ENCODE results near the gene CACNA1A.

Gene CACNA1A

GRCh38 chr19:13309864-13310263 is 196.4 kb downstream of the CACNA1A start:
- no peak overlapping the region for H3K27ac ChIP-seq
- TF ChIP-seq CTCF (conservative IDR thresholded peaks at IDR 0.05) (no peak), ZFX (IDR thresholded peaks at IDR 0.05) (no peak)

DNA sequence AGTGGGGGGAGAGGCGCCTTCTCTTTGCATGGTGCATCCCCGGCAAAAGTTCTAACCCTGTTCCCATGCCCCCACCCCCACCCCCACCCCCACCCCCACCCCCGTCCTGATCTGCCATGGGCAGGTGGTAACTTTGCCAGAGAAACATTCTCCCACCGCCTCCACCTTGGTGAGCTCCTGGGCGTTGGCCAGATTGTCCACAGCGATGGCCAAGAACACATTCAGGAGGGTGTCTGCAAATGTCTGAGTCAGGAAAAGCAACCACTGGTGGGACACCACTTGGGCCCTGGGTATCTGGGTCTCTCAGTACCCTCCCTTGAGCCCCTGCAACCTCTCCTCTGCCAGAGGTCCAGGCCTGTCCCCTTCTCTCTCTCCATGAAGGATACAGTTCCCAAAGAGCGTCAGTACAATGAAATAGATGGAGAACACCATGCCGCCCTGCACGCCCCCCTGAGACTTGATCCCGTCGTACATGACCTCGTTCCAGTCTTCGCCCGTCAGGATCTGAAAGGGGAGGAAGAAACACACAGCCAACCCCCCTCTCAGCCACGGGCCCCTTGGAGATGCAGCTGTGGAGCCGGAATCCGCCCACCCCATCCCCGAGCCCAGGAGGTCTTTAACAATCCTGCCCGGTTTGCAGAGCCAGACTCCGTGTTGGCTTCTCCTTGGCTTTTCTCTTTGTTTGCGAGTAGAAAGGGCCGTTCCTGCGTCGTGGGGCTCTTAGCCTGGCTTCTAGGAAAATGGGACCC is 202.7 kb downstream of the CACNA1A start:
- TF ChIP-seq CTCF (conservative IDR thresholded peaks at IDR 0.05) = no peak
- TF ChIP-seq ZFX (IDR thresholded peaks at IDR 0.05) = no peak
- H3K27ac ChIP-seq = no peak overlapping the region

DNA sequence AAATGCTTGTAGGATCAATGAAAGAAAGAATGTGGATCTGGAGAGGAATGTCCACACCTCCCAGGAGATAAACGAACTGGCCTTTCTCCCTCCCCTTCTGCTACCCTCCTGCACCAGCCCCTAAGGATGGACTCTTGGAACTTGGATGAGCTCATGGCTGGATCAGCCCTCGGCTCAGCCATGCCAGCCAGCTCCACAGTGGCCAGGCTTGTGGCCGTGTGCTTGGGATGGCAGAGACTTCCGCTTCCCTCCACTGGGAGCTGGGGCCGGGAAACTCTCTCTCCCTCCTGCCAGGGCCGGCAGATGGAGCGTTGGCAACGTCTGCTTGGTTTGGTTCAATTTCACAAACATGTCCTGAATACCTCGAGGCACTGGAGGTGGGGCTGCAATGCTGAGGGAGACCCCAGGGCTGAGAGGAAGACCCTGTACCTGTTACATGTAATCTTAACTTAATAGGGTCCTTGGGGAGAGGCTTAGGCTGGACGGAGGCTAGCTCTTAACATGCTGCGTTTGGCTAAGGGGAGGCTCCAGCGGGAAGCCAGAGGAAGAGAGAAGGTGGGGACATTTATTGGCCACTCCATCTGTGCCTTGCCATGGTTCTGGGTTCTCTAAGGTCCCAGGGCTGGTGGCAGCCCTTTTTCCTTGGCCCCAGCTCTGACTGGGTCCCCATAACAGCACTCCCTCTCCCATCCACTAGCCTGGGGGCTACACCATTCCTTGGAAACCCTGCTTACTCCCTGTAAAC is 203.6 kb downstream of the CACNA1A start:
- H3K27ac ChIP-seq = no peak overlapping the region
- TF ChIP-seq CTCF (conservative IDR thresholded peaks at IDR 0.05) (no peak), ZFX (IDR thresholded peaks at IDR 0.05) (no peak)

GRCh38 chr19:13301627-13302334 is 204.5 kb downstream of the CACNA1A start:
- H3K27ac ChIP-seq = no peak overlapping the region
- TF ChIP-seq CTCF (conservative IDR thresholded peaks at IDR 0.05) (no peak), ZFX (IDR thresholded peaks at IDR 0.05) (no peak)

DNA sequence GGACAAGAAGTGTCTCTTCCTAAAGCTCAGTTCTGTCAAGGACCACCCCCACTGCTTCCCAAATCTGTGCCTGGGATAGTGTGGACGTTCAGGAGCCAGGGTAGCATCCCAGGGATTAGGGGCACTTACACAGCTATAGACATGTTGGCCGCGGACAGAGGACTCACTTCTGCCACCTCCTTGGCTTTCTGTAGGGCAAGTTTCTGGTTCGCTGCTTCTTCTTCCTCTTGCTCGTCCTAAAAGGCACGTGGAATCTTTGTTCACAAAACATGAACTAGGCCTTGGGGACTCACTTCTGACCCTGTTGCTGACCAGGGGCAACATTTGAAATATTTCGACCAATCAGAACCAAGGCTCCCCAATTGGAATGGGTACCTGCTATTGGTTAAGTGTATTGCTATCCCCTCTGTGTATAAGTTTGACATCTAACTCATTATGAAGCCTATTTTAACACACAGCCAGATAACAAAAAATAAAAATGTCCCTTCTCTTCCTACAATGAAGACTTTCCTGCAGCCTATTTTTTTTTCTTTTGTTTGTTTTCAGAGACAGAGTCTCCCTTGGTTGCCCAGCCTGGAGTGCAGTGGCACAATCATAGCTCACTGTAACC is 205.8 kb downstream of the CACNA1A start:
- no peak overlapping the region for H3K27ac ChIP-seq
- no peak for TF ChIP-seq ZFX (IDR thresholded peaks at IDR 0.05)
- TF ChIP-seq CTCF (conservative IDR thresholded peaks at IDR 0.05) = no peak

- TF ChIP-seq CTCF (conservative IDR thresholded peaks at IDR 0.05) (no peak; the same call in 1 of the 2 replicates), ZFX (IDR thresholded peaks at IDR 0.05) (no peak)
- H3K27ac ChIP-seq = no peak overlapping the region
Measured at GRCh38 chr19:13299838-13300237, 206.4 kb downstream of the CACNA1A start.

Data from C4-2B (cell line).